ENCODE data around the gene LEMD2. TPM values are rescaled to one million over a fixed set of nuclear protein-coding genes. Genes with fewer than 3 reads are reported as not detected.

The LEMD2 gene
- polyA plus RNA-seq, 6 donors from 2014 or later: 15.4 to 51.3 (median 27.9) TPM

GRCh38 chr6:33813990-33814985 lies 25.4 kb upstream of the LEMD2 start:
- Mint-ChIP-seq H3K27ac (peak overlapping the region in 1 of 6 donors; percentile 26), H3K9me3 (peaks cover 0 to 4% (median 0%) of the 10 kb centered on the region in 7 donors), H3K27me3 (peaks cover 48 to 84% (median 82%) of the 10 kb centered on the region in 3 donors), H3K4me1 (peaks cover 0 to 3% (median 0%) of the 10 kb centered on the region in 3 donors), H3K4me3 (peak overlapping the region in 1 of 8 donors; percentile 4), H3K36me3 (no peaks in the 10 kb centered on the region)
- ATAC-seq (ENCODE audit: low read depth in 2 of 2) (no peak), DNase-seq (no peak)

DNA sequence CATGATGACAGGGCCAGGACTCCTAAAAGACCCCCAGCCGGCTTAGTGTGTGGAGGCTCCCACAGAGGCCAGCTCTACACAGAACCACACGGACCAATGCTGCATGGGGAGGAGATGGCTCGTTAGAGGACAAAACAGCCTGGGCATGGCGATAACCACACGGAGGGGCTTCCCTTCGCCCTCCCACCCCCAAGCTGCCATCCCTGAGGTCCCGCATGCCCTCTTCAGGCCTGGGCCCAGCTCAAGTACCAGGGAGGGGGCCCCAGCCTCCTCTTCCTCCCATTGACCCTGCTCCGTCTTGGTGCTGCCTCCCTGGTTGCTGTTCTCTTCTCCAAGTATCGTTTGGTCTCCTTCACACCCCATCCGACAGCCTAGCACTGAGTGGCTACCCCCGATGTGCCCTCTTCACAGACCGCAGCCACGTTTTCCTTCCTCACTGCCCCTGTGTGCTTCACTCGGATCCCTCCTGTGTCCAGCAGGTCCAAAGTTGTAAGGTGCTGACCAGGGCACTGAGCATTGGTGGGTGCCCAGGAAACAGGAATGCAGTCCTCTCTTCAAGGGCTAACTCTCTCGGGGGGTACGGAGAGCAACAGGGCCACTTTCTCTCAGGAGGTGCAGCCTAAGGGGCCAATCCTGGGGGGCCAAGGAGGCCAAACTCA lies 24.4 kb upstream of the LEMD2 start:
- no peak overlapping the region for H3K27ac Mint-ChIP-seq
- no peak for ATAC-seq (ENCODE audit: low read depth in 2 of 2)
- peaks cover 0 to 4% (median 0%) of the 10 kb centered on the region in 7 donors for H3K9me3 Mint-ChIP-seq
- H3K36me3 Mint-ChIP-seq: no peaks in the 10 kb centered on the region
- peaks cover 45 to 85% (median 84%) of the 10 kb centered on the region in 3 donors for H3K27me3 Mint-ChIP-seq
- DNase-seq: no peak
- no peak overlapping the region for H3K4me3 Mint-ChIP-seq
- H3K4me1 Mint-ChIP-seq: peaks cover 0 to 4% (median under 1%) of the 10 kb centered on the region in 3 donors

DNA sequence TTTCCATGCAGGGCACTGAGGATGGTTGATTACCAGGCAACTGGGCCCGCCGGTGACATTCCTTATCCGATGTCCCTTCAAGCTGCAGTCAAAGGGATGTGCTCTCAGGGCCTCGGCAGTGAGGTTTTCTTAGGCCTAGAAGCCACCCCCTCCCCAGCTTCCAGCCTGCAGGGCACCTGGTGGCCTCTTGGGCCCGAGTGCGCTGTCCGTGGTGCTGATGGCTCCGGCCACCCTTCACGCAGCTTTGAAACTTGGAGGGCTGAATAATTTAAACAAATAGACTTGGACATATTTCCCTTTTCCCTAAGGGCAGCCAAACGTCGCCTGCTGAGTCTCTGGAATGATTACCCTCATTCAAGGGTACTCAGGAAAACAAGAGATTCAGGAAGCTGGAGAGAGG lies 23.7 kb upstream of the LEMD2 start:
- ATAC-seq (ENCODE audit: low read depth in 2 of 2) (no peak), DNase-seq (no peak)
- H3K4me3 Mint-ChIP-seq: no peak overlapping the region
- peaks cover 47 to 89% (median 88%) of the 10 kb centered on the region in 3 donors for H3K27me3 Mint-ChIP-seq
- H3K4me1 Mint-ChIP-seq: peaks cover 3 to 11% (median 7%) of the 10 kb centered on the region in 3 donors
- no peaks in the 10 kb centered on the region for H3K36me3 Mint-ChIP-seq
- peaks cover 0 to 4% (median 0%) of the 10 kb centered on the region in 7 donors for H3K9me3 Mint-ChIP-seq
- no peak overlapping the region for H3K27ac Mint-ChIP-seq

- H3K36me3 Mint-ChIP-seq: no peaks in the 10 kb centered on the region
- peaks cover 49 to 87% (median 86%) of the 10 kb centered on the region in 3 donors for H3K27me3 Mint-ChIP-seq
- ATAC-seq (ENCODE audit: low read depth in 2 of 2): no peak
- H3K4me1 Mint-ChIP-seq: peaks cover 11 to 12% (median 11%) of the 10 kb centered on the region in 3 donors
- no peak overlapping the region for H3K4me3 Mint-ChIP-seq
- DNase-seq: no peak
- H3K27ac Mint-ChIP-seq: no peak overlapping the region
- H3K9me3 Mint-ChIP-seq: peaks cover 0 to 4% (median 0%) of the 10 kb centered on the region in 7 donors
These were observed 20.7 kb upstream of the LEMD2 start for GRCh38 chr6:33809594-33809993.

GRCh38 chr6:33808641-33809180 lies 19.8 kb upstream of the LEMD2 start:
- Mint-ChIP-seq H3K4me3 (no peak overlapping the region), H3K9me3 (peaks cover 0 to 4% (median 0%) of the 10 kb centered on the region in 7 donors)

GRCh38 chr6:33807606-33808005 lies 18.7 kb upstream of the LEMD2 start:
- ATAC-seq (ENCODE audit: low read depth in 2 of 2) (no peak), DNase-seq (no peak)
- peak overlapping the region in 1 of 6 donors; percentile 5 for H3K27ac Mint-ChIP-seq
- no peaks in the 10 kb centered on the region for H3K36me3 Mint-ChIP-seq
- H3K27me3 Mint-ChIP-seq: peaks cover 48 to 77% (median 76%) of the 10 kb centered on the region in 3 donors
- H3K4me1 Mint-ChIP-seq: peaks cover 11 to 12% (median 11%) of the 10 kb centered on the region in 3 donors
- H3K9me3 Mint-ChIP-seq: peaks cover 0 to 4% (median 0%) of the 10 kb centered on the region in 7 donors
- peak overlapping the region in 1 of 8 donors; percentile 49 for H3K4me3 Mint-ChIP-seq

More at GRCh38 chr6:33808641-33809180, 19.8 kb upstream of the LEMD2 start:
- DNase-seq (no peak), ATAC-seq (ENCODE audit: low read depth in 2 of 2) (no peak)
- no peaks in the 10 kb centered on the region for H3K36me3 Mint-ChIP-seq
- no peak overlapping the region for H3K27ac Mint-ChIP-seq
- H3K27me3 Mint-ChIP-seq: peaks cover 52 to 85% (median 85%) of the 10 kb centered on the region in 3 donors
- peaks cover 11 to 12% (median 11%) of the 10 kb centered on the region in 3 donors for H3K4me1 Mint-ChIP-seq

DNA sequence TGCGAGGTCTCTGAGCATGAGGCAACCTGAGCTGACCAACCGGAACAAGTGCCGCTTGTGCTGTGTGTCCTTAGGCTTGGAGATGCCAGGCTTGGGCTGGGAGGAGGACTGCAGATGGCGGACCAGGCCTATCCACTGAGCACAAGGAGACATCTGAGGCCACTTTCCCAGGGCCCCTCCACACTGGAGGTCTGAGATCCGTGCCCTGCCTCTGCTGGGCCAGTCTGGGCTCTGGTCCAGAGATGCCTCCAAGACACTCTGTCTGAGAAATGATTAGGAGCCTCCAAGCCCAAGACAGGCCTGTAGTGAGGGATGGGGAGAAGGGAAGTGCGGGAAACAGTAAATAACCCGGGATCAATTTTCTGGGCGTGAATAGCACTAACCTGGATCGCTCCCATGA lies 17.9 kb upstream of the LEMD2 start:
- peak overlapping the region in 1 of 8 donors; percentile 6 for H3K4me3 Mint-ChIP-seq
- H3K4me1 Mint-ChIP-seq: peaks cover 11 to 12% (median 11%) of the 10 kb centered on the region in 3 donors
- ATAC-seq (ENCODE audit: low read depth in 2 of 2): no peak
- H3K27ac Mint-ChIP-seq: no peak overlapping the region
- peaks cover 0 to 1% (median 0%) of the 10 kb centered on the region in 7 donors for H3K9me3 Mint-ChIP-seq
- no peak for DNase-seq
- no peaks in the 10 kb centered on the region for H3K36me3 Mint-ChIP-seq
- peaks cover 44 to 73% (median 68%) of the 10 kb centered on the region in 3 donors for H3K27me3 Mint-ChIP-seq

- Mint-ChIP-seq H3K27ac (peak within 1 kb of the TSS in 1 of 6 donors; percentile 38), H3K27me3 (peaks cover 32 to 63% (median 55%) of the 10 kb centered on the region in 3 donors), H3K4me1 (peaks cover 11 to 15% (median 11%) of the 10 kb centered on the region in 3 donors), H3K36me3 (no peaks in the 10 kb centered on the region), H3K9me3 (no peaks in the 10 kb centered on the region), H3K4me3 (no peak within 1 kb of the TSS)
- ATAC-seq (ENCODE audit: low read depth in 2 of 2) (no peak), DNase-seq (no peak)
These were observed 14.7 kb upstream of the LEMD2 start, which contains the start of gene MLN for GRCh38 chr6:33803571-33804053. TSS of gene MLN (minus strand) at chr6:33804003. CDS start at chr6:33801163, 2,840 bp downstream.

DNA sequence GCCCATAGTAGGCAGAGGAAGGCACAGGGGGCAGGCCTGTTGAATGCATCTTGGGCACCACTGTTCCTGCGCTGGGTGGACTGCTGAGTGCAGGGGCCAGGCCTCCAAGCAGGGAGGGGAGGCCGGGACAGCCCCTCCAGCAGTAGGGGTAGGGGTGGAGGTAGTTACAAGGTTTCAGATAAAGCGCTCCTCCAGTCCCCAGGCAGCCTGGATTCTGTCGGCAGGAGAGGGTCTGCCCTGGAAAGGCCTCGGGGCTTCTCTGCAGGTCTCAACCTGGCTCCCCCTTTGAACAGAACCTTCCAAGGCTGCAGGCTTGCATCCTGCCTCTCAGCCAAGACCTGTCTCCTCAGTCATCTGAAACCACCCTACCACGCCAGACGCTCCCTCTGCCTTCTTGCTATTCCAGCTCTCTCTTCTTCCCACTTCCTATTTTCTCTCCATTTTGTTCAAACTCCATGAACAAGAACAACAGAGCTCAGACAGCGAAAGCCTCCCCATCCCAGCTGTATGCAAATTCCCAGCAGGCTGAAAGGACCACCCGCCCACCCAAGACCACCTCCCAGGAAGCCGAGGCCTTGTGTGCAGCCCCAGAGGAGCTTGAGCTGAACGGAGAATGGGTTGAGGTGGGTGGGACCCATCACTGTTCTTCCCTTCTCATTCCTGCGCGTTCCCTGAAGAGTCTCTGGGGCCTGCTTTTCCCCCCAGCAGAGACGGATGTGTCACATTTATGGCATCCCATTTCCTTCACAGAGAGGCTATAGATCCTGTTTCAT lies 13.4 kb upstream of the LEMD2 start:
- peaks cover under 1 to 11% (median 5%) of the 10 kb centered on the region in 3 donors for H3K4me1 Mint-ChIP-seq
- peak overlapping the region in 1 of 6 donors; percentile 72 for H3K27ac Mint-ChIP-seq
- peaks cover 28 to 63% (median 54%) of the 10 kb centered on the region in 3 donors for H3K27me3 Mint-ChIP-seq
- H3K4me3 Mint-ChIP-seq: no peak overlapping the region
- DNase-seq (no peak), ATAC-seq (ENCODE audit: low read depth in 2 of 2) (no peak)
- H3K9me3 Mint-ChIP-seq: no peaks in the 10 kb centered on the region
- H3K36me3 Mint-ChIP-seq: no peaks in the 10 kb centered on the region

DNA sequence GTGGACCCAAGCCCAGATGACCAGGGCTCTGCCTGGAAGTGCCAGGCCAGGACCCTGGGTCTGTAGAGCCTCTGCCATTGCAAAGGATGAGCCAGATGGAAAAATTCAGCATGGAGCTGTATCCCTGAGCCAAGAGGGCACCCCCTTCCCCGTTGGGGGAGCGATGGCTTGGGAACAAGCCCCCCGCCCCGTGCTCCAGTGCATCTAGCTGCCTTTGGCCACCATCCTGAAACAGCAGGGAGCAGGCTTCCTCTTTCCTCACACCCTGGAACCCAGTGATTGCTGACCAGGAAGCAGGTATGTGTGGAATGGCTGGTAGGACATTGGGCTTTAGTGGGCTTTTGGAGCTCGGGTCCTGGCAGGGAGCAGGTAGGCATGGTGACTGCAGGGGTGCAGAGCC lies 12.7 kb upstream of the LEMD2 start:
- no peak overlapping the region for H3K27ac Mint-ChIP-seq
- no peak overlapping the region for H3K4me3 Mint-ChIP-seq
- peaks cover 29 to 62% (median 54%) of the 10 kb centered on the region in 3 donors for H3K27me3 Mint-ChIP-seq
- no peaks in the 10 kb centered on the region for H3K9me3 Mint-ChIP-seq
- ATAC-seq (ENCODE audit: low read depth in 2 of 2) (no peak), DNase-seq (no peak)
- peaks cover 0 to 9% (median 0%) of the 10 kb centered on the region in 3 donors for H3K4me1 Mint-ChIP-seq
- no peaks in the 10 kb centered on the region for H3K36me3 Mint-ChIP-seq

DNA sequence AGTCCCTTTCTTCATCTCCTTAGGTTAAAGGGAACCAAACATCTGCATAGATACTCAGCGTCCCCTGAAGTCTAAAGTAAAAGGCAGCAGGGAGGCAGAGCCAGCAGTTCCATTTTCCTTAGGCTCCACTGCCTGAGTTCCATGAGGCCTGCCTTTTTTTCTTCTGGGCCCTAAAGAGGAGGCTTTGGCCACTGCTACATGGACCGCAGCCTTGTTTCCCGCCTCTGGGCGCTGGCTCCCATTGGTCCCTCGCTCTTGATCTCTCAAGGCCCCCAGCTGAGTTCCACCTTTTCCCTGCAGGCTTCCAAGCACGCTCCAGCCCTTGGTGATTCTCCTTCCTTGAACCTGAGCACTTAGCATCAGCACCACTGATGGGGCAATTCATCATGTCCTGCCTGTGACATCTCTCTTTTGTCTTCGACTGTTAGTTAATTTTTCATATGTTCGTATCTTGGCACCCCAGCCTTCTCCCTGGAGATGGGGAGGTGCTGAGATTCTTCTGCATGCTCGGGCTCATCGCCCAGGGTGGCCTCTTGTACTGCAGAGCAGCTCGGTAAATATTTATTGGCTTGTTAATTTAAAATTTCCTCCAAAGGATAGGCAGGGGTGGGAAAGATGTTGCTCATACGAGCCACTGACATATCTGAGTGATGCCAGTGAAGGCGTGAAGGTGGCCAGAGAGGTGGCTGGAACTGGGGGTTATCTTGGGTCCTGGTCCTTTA lies 11.5 kb upstream of the LEMD2 start:
- ATAC-seq (ENCODE audit: low read depth in 2 of 2): no peak
- H3K4me3 Mint-ChIP-seq: no peak overlapping the region
- no peaks in the 10 kb centered on the region for H3K36me3 Mint-ChIP-seq
- no peak for DNase-seq
- no peaks in the 10 kb centered on the region for H3K9me3 Mint-ChIP-seq
- peaks cover 29 to 57% (median 51%) of the 10 kb centered on the region in 3 donors for H3K27me3 Mint-ChIP-seq
- peak overlapping the region in 1 of 6 donors; percentile 16 for H3K27ac Mint-ChIP-seq
- peaks cover 0 to 9% (median 0%) of the 10 kb centered on the region in 3 donors for H3K4me1 Mint-ChIP-seq
